Neuronal stem cell (in vitro differentiated cells): ENCODE results near the gene GGTLC2.

Experiments used
- DNase-seq: peaks from one replicate; pipeline ENCODE4 v3.0.0-alpha.2; 2013; ENCODE audit warnings: low spot score
- H2AFZ ChIP-seq: one replicate; pipeline ENCODE4 v1.6.1; 2013; ENCODE audit warnings: mild to moderate bottlenecking, low read length, inconsistent platforms
- H2AK5ac ChIP-seq: 2 replicates; pipeline ENCODE4 v1.6.1; 2013; ENCODE audit warnings: low read depth, mild to moderate bottlenecking, inconsistent platforms, low read length, moderate library complexity, mixed read lengths
- H2BK120ac ChIP-seq: 2 replicates; pipeline ENCODE4 v1.6.1; 2013; ENCODE audit warnings: low read depth, mild to moderate bottlenecking, inconsistent platforms, low read length, moderate library complexity, mixed read lengths
- H2BK12ac ChIP-seq: one replicate; pipeline ENCODE4 v1.6.1; 2013; ENCODE audit warnings: low read length, inconsistent platforms
- H2BK15ac ChIP-seq: 2 replicates; pipeline ENCODE4 v1.6.1; 2013; ENCODE audit warnings: mild to moderate bottlenecking, low read length, inconsistent platforms, mixed read lengths
- H2BK5ac ChIP-seq: one replicate; pipeline ENCODE4 v1.6.1; 2013; ENCODE audit warnings: inconsistent platforms, mild to moderate bottlenecking, low read length, moderate library complexity
- H3K14ac ChIP-seq: one replicate; pipeline ENCODE4 v1.6.1; 2013; ENCODE audit warnings: low read length, inconsistent platforms
- H3K18ac ChIP-seq: 2 replicates; pipeline ENCODE4 v1.6.1; 2013; ENCODE audit warnings: low read length, inconsistent platforms
- H3K23ac ChIP-seq: 2 replicates; pipeline ENCODE4 v1.6.1; 2013; ENCODE audit warnings: low read depth, mild to moderate bottlenecking, mixed read lengths, low read length, inconsistent platforms; ENCODE audit not compliant: poor library complexity
- H3K27ac ChIP-seq: replicated peaks from 3 replicates; pipeline ENCODE4 v1.5.1; 2013; ENCODE audit warnings: low read length, inconsistent platforms
- H3K27me3 ChIP-seq, 3 experiments: 2 replicates each; pipeline ENCODE4 v1.6.1; 2013; ENCODE audit warnings: low read length in 3 of 3, mild to moderate bottlenecking in 2 of 3, inconsistent platforms in 1 of 3, low read depth in 1 of 3, mixed read lengths in 1 of 3, moderate library complexity in 1 of 3; ENCODE audit not compliant: control insufficient read depth in 3 of 3, insufficient read depth in 3 of 3
- H3K36me3 ChIP-seq, 2 donors: replicated peaks in 1 of 2; 2 replicates each; pipeline ENCODE4 v1.6.1; 2013; ENCODE audit warnings: low read length in 2 of 2; ENCODE audit not compliant: control insufficient read depth in 2 of 2, insufficient read depth in 2 of 2
- H3K4ac ChIP-seq: 2 replicates; pipeline ENCODE4 v1.6.1; 2013; ENCODE audit warnings: inconsistent platforms, mild to moderate bottlenecking, low read length, moderate library complexity
- H3K4me1 ChIP-seq, 2 donors: 1 replicate in 1 of 2; 2 replicates in 1 of 2; pipeline ENCODE4 v1.6.1; 2013; ENCODE audit warnings: low read length in 2 of 2, low read depth in 1 of 2; ENCODE audit not compliant: control insufficient read depth in 2 of 2, insufficient read depth in 1 of 2
- H3K4me2 ChIP-seq: one replicate; pipeline ENCODE4 v1.6.1; 2013; ENCODE audit warnings: mild to moderate bottlenecking, low read length, inconsistent platforms; ENCODE audit not compliant: insufficient read depth, poor library complexity, severe bottlenecking
- H3K4me3 ChIP-seq, 2 donors: 2 replicates each; pipeline ENCODE4 v1.5.1; 2013; ENCODE audit warnings: low read length in 2 of 2, mild to moderate bottlenecking in 2 of 2, inconsistent platforms in 1 of 2, moderate library complexity in 1 of 2
- H3K79me1 ChIP-seq: one replicate; pipeline ENCODE4 v1.6.1; 2013; ENCODE audit warnings: low read depth, mild to moderate bottlenecking, inconsistent platforms, low read length, moderate library complexity
- H3K9ac ChIP-seq: one replicate; pipeline ENCODE4 v1.6.1; 2013; ENCODE audit warnings: mild to moderate bottlenecking, low read depth, low read length, inconsistent platforms; ENCODE audit not compliant: poor library complexity
- H3K9me3 ChIP-seq, 2 donors: replicated peaks in 1 of 2; 2 replicates each; pipeline versions ENCODE3 to v1.6.1; 2013; ENCODE audit warnings: low read length in 2 of 2, mild to moderate bottlenecking in 2 of 2, inconsistent platforms in 1 of 2, low read depth in 1 of 2, mixed read lengths in 1 of 2, moderate library complexity in 1 of 2; ENCODE audit not compliant: control insufficient read depth in 2 of 2, insufficient read depth in 1 of 2
- H4K8ac ChIP-seq: one replicate; pipeline ENCODE4 v1.6.1; 2013; ENCODE audit warnings: low read depth, mild to moderate bottlenecking, inconsistent platforms, low read length, moderate library complexity
- H4K91ac ChIP-seq: one replicate; pipeline ENCODE4 v1.6.1; 2013; ENCODE audit warnings: low read length, low read depth, mild to moderate bottlenecking, inconsistent platforms; ENCODE audit not compliant: poor library complexity
- WGBS, 2 donors: extraction: QIAGEN DNeasy Blood & Tissue Kit; methylation state at CpG; one replicate each; pipeline ENCODE4 v1.1.7; 2013; ENCODE audit warnings: missing lambda C conversion rate in 2 of 2, mixed read lengths in 1 of 2; ENCODE audit not compliant: insufficient read length in 2 of 2, insufficient replicate concordance in 1 of 2; ENCODE audit errors: extremely low coverage in 2 of 2; 5-methylcytosine and 5-hydroxymethylcytosine counted together

GGTLC2 gene

DNA sequence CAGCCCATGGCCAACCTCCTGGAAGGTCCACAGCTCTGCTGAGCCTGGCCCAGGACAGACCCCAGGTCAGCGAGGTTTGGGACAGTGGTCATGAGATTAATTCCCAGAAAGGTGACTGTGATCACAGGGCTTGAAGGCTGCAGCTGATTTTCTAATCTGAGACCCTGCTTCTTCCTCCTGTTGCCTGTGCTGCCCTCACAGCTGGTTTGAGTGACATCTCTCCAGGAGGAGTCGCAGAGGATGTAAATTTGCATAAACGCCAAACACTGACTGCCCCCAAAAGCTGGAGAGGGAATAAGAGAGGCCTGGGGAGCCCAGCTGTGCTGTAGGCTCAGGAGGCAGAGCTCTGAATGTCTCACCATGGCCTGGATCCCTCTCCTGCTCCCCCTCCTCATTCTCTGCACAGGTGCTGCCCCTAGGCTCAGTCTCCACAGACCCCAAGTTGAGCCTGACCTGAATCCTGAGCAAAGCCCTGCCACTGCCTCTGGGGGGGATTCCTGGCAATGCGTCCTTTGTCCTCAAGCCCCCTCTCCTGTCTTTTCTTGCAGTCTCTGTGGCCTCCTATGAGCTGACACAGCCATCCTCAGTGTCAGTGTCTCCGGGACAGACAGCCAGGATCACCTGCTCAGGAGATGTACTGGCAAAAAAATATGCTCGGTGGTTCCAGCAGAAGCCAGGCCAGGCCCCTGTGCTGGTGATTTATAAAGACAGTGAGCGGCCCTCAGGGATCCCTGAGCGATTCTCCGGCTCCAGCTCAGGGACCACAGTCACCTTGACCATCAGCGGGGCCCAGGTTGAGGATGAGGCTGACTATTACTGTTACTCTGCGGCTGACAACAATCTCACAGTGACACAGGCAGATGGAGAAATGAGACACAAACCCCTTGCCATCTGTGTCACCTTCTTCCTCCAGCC, 23.8 kb downstream of the GGTLC2 start:
- Histone ChIP-seq H3K9ac (no peak overlapping the region), H3K4me3 (no peak overlapping the region)

GRCh38 chr22:22669093-22669492, 24.7 kb downstream of the GGTLC2 start:
- no CpG with 5 or more reads among the region's 2 CpGs for WGBS, 2 donors

More for the DNA sequence above, 23.8 kb downstream of the GGTLC2 start:
- Histone ChIP-seq H4K8ac (no peak overlapping the region), H3K36me3 (no peaks in the 10 kb centered on the region), H3K9me3 (peaks cover 0 to 2% of the 10 kb centered on the region in 2 donors), H3K79me1 (no peaks in the 10 kb centered on the region), H3K23ac (no peak overlapping the region), H2BK120ac (no peak overlapping the region), H3K4ac (no peak overlapping the region), H3K27ac (no peak overlapping the region), H2AFZ (no peak overlapping the region), H3K4me2 (no peak overlapping the region), H2BK15ac (no peak overlapping the region), H2AK5ac (no peak overlapping the region), H3K27me3 (no peaks in the 10 kb centered on the region), H3K18ac (no peak overlapping the region), H3K4me1 (no peaks in the 10 kb centered on the region), H4K91ac (no peak overlapping the region), H3K14ac (no peak overlapping the region), H2BK12ac (no peak overlapping the region), H2BK5ac (no peak overlapping the region)
- WGBS, 2 donors, result no CpG with 5 or more reads among the region's 11 CpGs
- no peak for DNase-seq

DNA sequence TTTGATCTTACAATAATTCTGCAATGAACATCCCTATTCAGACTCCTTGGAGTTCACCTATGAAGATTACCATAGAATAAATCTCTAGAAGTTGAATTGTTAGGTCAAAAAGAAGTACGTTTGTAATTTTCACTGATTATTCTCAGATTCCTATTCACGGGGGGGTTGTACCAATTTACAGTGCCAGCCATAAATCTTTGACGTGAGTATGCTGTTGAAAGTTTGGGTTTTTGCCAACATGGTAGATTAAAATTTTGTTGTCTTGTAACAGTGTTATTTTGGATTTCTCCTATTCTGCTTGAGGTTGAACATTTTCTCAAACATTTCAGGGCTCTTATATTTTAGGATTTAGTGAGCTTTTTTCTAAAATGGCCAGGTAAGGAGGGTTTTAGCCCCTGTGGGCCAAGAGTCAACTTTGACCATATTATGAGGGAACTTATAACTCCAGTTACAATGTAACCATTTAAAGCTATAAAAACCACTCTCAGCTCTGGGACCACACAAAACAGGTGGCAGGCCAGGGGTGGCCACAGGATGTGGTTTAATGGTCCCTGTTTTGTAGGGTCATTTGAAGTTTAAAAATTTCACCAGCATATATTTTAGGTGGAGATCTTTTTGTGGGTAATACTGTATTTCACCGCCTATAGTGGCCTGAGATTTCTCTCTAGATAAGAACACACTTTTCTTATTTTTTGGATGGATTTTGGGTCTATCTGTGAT, 25.8 kb downstream of the GGTLC2 start:
- Histone ChIP-seq H3K23ac (no peak overlapping the region), H2AK5ac (no peak overlapping the region), H2BK15ac (no peak overlapping the region), H4K8ac (no peak overlapping the region), H3K18ac (no peak overlapping the region), H2BK5ac (no peak overlapping the region), H2AFZ (no peak overlapping the region), H3K27ac (no peak overlapping the region), H3K4ac (no peak overlapping the region), H3K4me3 (no peak overlapping the region), H3K36me3 (no peaks in the 10 kb centered on the region), H3K27me3 (no peaks in the 10 kb centered on the region), H3K4me2 (no peak overlapping the region), H3K9ac (no peak overlapping the region), H2BK12ac (no peak overlapping the region), H4K91ac (no peak overlapping the region), H3K14ac (no peak overlapping the region), H3K79me1 (no peaks in the 10 kb centered on the region), H2BK120ac (no peak overlapping the region), H3K4me1 (no peaks in the 10 kb centered on the region), H3K9me3 (peaks cover 0 to 2% of the 10 kb centered on the region in 2 donors)
- no peak for DNase-seq
- WGBS, 2 donors, result no CpG with 5 or more reads among the region's 4 CpGs

More at GRCh38 chr22:22669093-22669492, 24.7 kb downstream of the GGTLC2 start:
- Histone ChIP-seq H3K18ac (no peak overlapping the region), H3K4ac (no peak overlapping the region), H3K9ac (no peak overlapping the region), H2BK15ac (no peak overlapping the region), H4K91ac (no peak overlapping the region), H3K27ac (no peak overlapping the region), H2AFZ (no peak overlapping the region), H2BK120ac (no peak overlapping the region), H3K4me1 (no peaks in the 10 kb centered on the region), H3K36me3 (no peaks in the 10 kb centered on the region), H3K14ac (no peak overlapping the region), H3K9me3 (peaks cover 0 to 2% of the 10 kb centered on the region in 2 donors), H3K27me3 (no peaks in the 10 kb centered on the region), H3K4me2 (no peak overlapping the region), H3K79me1 (no peaks in the 10 kb centered on the region), H2BK5ac (no peak overlapping the region), H2BK12ac (no peak overlapping the region), H4K8ac (no peak overlapping the region), H3K4me3 (no peak overlapping the region), H2AK5ac (no peak overlapping the region), H3K23ac (no peak overlapping the region)
- DNase-seq, result no peak

- Histone ChIP-seq H2BK15ac (no peak overlapping the region), H2BK120ac (no peak overlapping the region), H2BK12ac (no peak overlapping the region), H3K14ac (no peak overlapping the region), H3K9ac (no peak overlapping the region), H4K91ac (no peak overlapping the region), H3K4me1 (no peaks in the 10 kb centered on the region), H3K23ac (no peak overlapping the region), H2AFZ (no peak overlapping the region), H3K36me3 (no peaks in the 10 kb centered on the region), H2AK5ac (no peak overlapping the region), H3K18ac (no peak overlapping the region), H3K4me2 (no peak overlapping the region), H3K27ac (no peak overlapping the region), H3K27me3 (no peaks in the 10 kb centered on the region), H4K8ac (no peak overlapping the region), H3K4me3 (no peak overlapping the region), H3K4ac (no peak overlapping the region), H2BK5ac (no peak overlapping the region), H3K9me3 (peaks cover 0 to 2% of the 10 kb centered on the region in 2 donors), H3K79me1 (no peaks in the 10 kb centered on the region)
- no CpG with 5 or more reads among the region's 1 CpG for WGBS, 2 donors
- no peak for DNase-seq
Observed at GRCh38 chr22:22671506-22671905, 27.1 kb downstream of the GGTLC2 start.
